CD4-positive, CD25-positive, alpha-beta regulatory T cell (primary cell): ENCODE measurements around the gene RFC2. TPM values are rescaled to one million over a fixed set of nuclear protein-coding genes. Genes with fewer than 3 reads are reported as not detected.
"Not testable (repeated sequence)": the region's sequence is repeated elsewhere in the genome, so short reads cannot be mapped to it uniquely, and the experiment has no call there.

Source experiments
- ATAC-seq, 2 donors: fragments of 150-1000 bp; cut with Tn5 transposase; one replicate each; pipeline ENCODE4 v1.10.0; 2021; ENCODE audit warnings: low read depth in 2 of 2, moderate number of reproducible peaks in 2 of 2, moderate library complexity in 1 of 2
- DNase-seq, 3 donors: peaks; one replicate each; pipeline versions ENCODE4 v3.0.0 to v3.0.0-alpha.2; 2012 to 2022; ENCODE audit warnings: mixed read lengths in 1 of 3
- H3K27ac ChIP-seq: one replicate; pipeline ENCODE4 v1.7.0; 2013; ENCODE audit warnings: mild to moderate bottlenecking, low read length; ENCODE audit not compliant: insufficient read depth, poor library complexity, severe bottlenecking
- H3K27me3 ChIP-seq: one replicate; pipeline ENCODE4 v1.7.0; 2013; ENCODE audit warnings: low read length; ENCODE audit not compliant: control insufficient read depth, insufficient read depth
- H3K36me3 ChIP-seq: one replicate; pipeline ENCODE4 v1.7.0; 2013; ENCODE audit warnings: mild to moderate bottlenecking, low read length, moderate library complexity; ENCODE audit not compliant: control insufficient read depth, insufficient read depth
- H3K4me1 ChIP-seq: 2 replicates; pipeline ENCODE4 v1.7.0; 2013; ENCODE audit warnings: mild to moderate bottlenecking, low read length; ENCODE audit not compliant: insufficient read depth, control insufficient read depth, poor library complexity, severe bottlenecking
- H3K4me3 ChIP-seq: one replicate; pipeline ENCODE4 v1.7.0; 2013; ENCODE audit warnings: low read depth, mild to moderate bottlenecking, low read length, moderate library complexity
- H3K9me3 ChIP-seq, 2 experiments: 1 replicate in 1 of 2; 2 replicates in 1 of 2; pipeline ENCODE4 v1.7.0; 2013; ENCODE audit warnings: low read length in 2 of 2, mild to moderate bottlenecking in 1 of 2, moderate library complexity in 1 of 2; ENCODE audit not compliant: control insufficient read depth in 2 of 2
- H3K27ac Mint-ChIP-seq, 3 donors: one replicate each; pipeline ENCODE4 v1.8.0; 2020 to 2022; ENCODE audit warnings: mild to moderate bottlenecking in 3 of 3, mixed read lengths in 3 of 3, moderate library complexity in 2 of 3
- H3K27me3 Mint-ChIP-seq: one replicate; pipeline ENCODE4 v1.8.0; 2022; ENCODE audit warnings: mild to moderate bottlenecking, mixed read lengths
- H3K36me3 Mint-ChIP-seq: one replicate; pipeline ENCODE4 v1.8.0; 2020; ENCODE audit warnings: mixed read lengths
- H3K4me1 Mint-ChIP-seq, 4 donors: one replicate each; pipeline ENCODE4 v1.8.0; 2020 to 2022; ENCODE audit warnings: mixed read lengths in 4 of 4, mild to moderate bottlenecking in 1 of 4
- H3K4me3 Mint-ChIP-seq, 4 donors: one replicate each; pipeline ENCODE4 v1.8.0; 2020 to 2022; ENCODE audit warnings: mild to moderate bottlenecking in 4 of 4, mixed read lengths in 4 of 4, moderate library complexity in 3 of 4
- H3K9me3 Mint-ChIP-seq, 7 donors: one replicate each; pipeline ENCODE4 v1.8.0; 2020 to 2022; ENCODE audit warnings: mixed read lengths in 7 of 7, mild to moderate bottlenecking in 3 of 7, moderate library complexity in 2 of 7
- polyA plus RNA-seq, 4 donors: library from polyadenylated mRNA; unstranded; fragments of 300-500 nt; fragmentation: Illumina TruSeq; gene quantifications; one replicate each; pipeline ENCODE4 v1.2.3, GENCODE V29; 2021
- total RNA-seq: library from RNA; stranded (reverse); gene quantifications from one replicate; pipeline ENCODE4 v1.2.3, GENCODE V29; 2022

Gene RFC2
- total and polyA plus RNA-seq, 5 donors from 2014 or later: 15.8 to 33.8 (median 26.7) TPM

DNA sequence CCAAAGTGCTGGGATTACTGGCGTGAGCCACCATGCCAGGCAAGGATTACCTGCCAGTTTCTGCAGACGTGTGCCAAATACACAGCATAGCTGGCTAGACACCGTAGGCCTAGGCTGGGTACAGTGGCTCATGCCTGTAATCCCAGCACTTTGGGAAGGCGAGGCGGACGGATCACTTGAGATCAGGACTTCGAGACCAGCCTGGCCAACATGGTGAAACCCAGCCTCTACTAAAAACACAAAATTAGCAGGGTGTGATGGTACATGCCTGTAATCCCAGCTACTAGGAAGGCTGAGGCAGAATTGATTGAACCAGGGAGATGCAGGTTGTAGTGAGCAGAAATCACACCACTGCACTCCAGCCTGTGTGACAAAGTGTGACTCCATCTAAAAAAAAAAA, 868 bp downstream of the RFC2 start:
- H3K4me1 ChIP-seq: peaks cover 24% of the 10 kb centered on the region
- no peaks in the 10 kb centered on the region for H3K27me3 ChIP-seq
- H3K27ac ChIP-seq: no peak overlapping the region
- Mint-ChIP-seq H3K36me3 (peaks cover 13% of the 10 kb centered on the region), H3K4me3 (peak overlapping the region; percentile 92 to 97 (median 96)), H3K27me3 (no peaks in the 10 kb centered on the region), H3K4me1 (peaks cover 0 to 43% (median 14%) of the 10 kb centered on the region in 4 donors), H3K27ac (peak overlapping the region in 2 of 3 donors; percentile 93 to 96), H3K9me3 (no peaks in the 10 kb centered on the region)
- peaks cover 27% of the 10 kb centered on the region for H3K36me3 ChIP-seq
- H3K9me3 ChIP-seq: no peaks in the 10 kb centered on the region
- ATAC-seq: no peak
- DNase-seq: no peak
- H3K4me3 ChIP-seq: peak overlapping the region; percentile 85

DNA sequence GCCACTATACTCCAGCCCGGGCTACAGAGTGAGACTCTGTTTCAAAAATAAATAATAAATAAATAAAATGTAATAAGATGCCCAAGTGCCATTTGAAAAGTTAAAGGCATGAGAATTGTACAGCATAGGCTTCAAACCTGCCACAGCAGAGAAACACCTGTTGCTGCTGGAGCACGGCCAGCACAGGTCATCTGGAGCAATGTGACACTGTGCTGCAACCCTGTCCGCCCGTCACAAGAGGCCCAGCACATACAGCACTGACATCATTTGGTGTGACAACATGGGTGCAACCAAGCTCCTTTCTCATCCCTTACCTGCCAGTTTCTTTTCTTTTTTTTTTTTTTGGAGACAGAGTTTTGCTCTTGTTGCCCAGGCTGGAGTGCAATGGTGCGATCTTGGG, 1.3 kb downstream of the RFC2 start:
- DNase-seq (no peak), ATAC-seq (no peak)
- H3K4me1 ChIP-seq: peaks cover 24% of the 10 kb centered on the region
- H3K27ac ChIP-seq: no peak overlapping the region
- Mint-ChIP-seq H3K27ac (peak overlapping the region in 1 of 3 donors; percentile 93), H3K4me1 (peaks cover 0 to 43% (median 14%) of the 10 kb centered on the region in 4 donors), H3K27me3 (no peaks in the 10 kb centered on the region), H3K4me3 (peak overlapping the region; percentile 68 to 97 (median 82)), H3K9me3 (no peaks in the 10 kb centered on the region), H3K36me3 (peaks cover 13% of the 10 kb centered on the region)
- no peaks in the 10 kb centered on the region for H3K9me3 ChIP-seq
- H3K36me3 ChIP-seq: peaks cover 31% of the 10 kb centered on the region
- no peaks in the 10 kb centered on the region for H3K27me3 ChIP-seq
- peak overlapping the region; percentile 85 for H3K4me3 ChIP-seq

DNA sequence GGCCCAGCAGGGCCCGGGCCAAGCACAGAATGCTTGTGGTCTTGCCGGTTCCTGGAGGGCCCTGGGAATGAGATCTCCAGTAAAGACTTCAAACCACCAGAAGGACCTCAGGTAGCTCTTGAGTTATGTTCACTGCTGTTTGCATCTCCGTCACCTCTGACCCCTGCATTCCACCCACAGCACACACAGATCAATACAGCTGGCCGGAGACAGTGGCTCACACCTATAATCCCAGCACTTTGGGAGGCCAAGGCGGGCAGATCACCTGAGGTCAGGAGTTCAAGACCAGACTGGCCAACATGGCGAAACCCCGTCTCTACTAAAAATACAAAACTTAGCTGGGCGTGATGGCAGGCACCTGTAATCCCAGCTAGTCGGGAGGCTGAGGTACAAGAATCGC, 5.1 kb downstream of the RFC2 start:
- not testable (repeated sequence) for H3K27me3 ChIP-seq

DNA sequence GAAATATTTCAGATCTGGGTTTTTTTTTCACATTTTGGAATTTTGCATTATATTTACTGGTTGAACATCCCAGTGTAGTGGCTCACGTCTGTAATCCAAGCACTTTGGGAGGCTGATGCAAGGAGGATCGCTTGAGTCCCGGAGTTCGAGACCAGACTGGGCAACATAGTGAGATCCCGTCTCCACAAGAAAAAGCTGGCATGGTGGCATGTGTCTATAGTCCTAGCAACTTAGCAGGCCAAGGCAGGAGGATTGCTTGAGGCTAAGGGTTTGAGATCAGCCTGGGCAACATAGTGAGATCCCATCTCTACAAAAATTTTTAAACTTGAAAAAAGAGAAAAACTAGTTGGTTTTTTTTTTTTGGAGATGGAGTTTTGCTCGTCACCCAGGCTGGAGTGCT, 6.0 kb downstream of the RFC2 start:
- Histone ChIP-seq H3K4me1 (peaks cover 7% of the 10 kb centered on the region), H3K4me3 (no peak overlapping the region), H3K27ac (no peak overlapping the region), H3K9me3 (no peaks in the 10 kb centered on the region), H3K27me3 (no peaks in the 10 kb centered on the region), H3K36me3 (peaks cover 56% of the 10 kb centered on the region)
- DNase-seq (no peak), ATAC-seq (no peak)
- Mint-ChIP-seq H3K27me3 (no peaks in the 10 kb centered on the region), H3K27ac (no peak overlapping the region), H3K9me3 (no peaks in the 10 kb centered on the region), H3K4me3 (peak overlapping the region in 1 of 4 donors; percentile 32), H3K4me1 (peaks cover 0 to 21% (median 8%) of the 10 kb centered on the region in 4 donors), H3K36me3 (peaks cover 17% of the 10 kb centered on the region)

More for the DNA sequence above, 5.1 kb downstream of the RFC2 start:
- not testable (repeated sequence) for ATAC-seq, H3K9me3 Mint-ChIP-seq, H3K27me3 Mint-ChIP-seq, H3K4me3 Mint-ChIP-seq, H3K27ac ChIP-seq, H3K9me3 ChIP-seq, H3K4me3 ChIP-seq, DNase-seq
- peaks cover 16% of the 10 kb centered on the region for H3K4me1 ChIP-seq
- peak overlapping the region in 1 of 3 donors; percentile 51 for H3K27ac Mint-ChIP-seq
- peaks cover 17% of the 10 kb centered on the region for H3K36me3 Mint-ChIP-seq
- H3K4me1 Mint-ChIP-seq: peaks cover 0 to 28% (median 10%) of the 10 kb centered on the region in 4 donors
- H3K36me3 ChIP-seq: peaks cover 53% of the 10 kb centered on the region

DNA sequence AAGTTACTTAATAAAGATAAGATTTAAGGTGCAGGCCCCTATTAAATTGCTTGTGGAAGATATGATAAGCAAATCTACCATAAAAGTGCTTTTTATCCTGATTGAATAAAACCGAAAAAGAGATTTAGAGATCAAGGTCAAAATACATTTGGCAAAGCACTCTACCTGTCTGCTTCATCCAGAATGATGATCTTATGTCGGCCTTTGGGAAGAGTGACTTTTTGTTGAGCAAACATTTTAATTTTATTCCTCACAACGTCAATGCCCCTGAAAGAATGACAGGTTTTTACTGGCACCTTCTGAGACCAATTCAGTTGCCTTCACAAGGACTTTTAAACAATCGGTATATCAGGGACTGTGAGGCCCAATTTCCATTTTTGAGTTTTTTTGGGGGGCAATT, 7.7 kb downstream of the RFC2 start:
- ATAC-seq: no peak

DNA sequence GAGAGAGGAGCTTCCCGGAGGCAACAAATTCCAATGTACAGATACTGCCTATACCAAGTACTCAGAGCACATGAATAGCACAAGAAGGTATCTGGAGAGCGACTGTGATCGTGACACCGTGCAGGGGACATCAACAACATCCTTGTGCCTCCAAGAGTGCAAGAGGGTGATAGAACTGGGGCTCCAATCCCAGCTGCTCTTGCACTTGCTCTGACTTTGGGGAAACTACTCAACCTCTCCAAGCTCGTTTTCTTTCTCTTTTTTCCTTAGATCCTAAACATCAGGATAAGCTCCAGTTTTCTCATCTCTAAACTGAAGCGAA, 12.1 kb downstream of the RFC2 start:
- Mint-ChIP-seq H3K4me3 (no peak overlapping the region), H3K27ac (no peak overlapping the region), H3K36me3 (peaks cover 25% of the 10 kb centered on the region), H3K9me3 (no peaks in the 10 kb centered on the region), H3K4me1 (peaks cover 0 to 2% (median 0%) of the 10 kb centered on the region in 4 donors), H3K27me3 (no peaks in the 10 kb centered on the region)
- Histone ChIP-seq H3K27me3 (no peaks in the 10 kb centered on the region), H3K4me1 (no peaks in the 10 kb centered on the region), H3K27ac (no peak overlapping the region), H3K9me3 (no peaks in the 10 kb centered on the region), H3K4me3 (no peak overlapping the region), H3K36me3 (peaks cover 58% of the 10 kb centered on the region)
- ATAC-seq (no peak), DNase-seq (no peak)

More for the DNA sequence above, 7.7 kb downstream of the RFC2 start:
- H3K27me3 Mint-ChIP-seq: no peaks in the 10 kb centered on the region
- Histone ChIP-seq H3K9me3 (no peaks in the 10 kb centered on the region), H3K27me3 (no peaks in the 10 kb centered on the region), H3K36me3 (peaks cover 68% of the 10 kb centered on the region), H3K4me1 (no peaks in the 10 kb centered on the region), H3K27ac (no peak overlapping the region), H3K4me3 (no peak overlapping the region)
- H3K4me3 Mint-ChIP-seq: no peak overlapping the region
- DNase-seq: no peak
- H3K27ac Mint-ChIP-seq: no peak overlapping the region
- peaks cover 0 to 13% (median 2%) of the 10 kb centered on the region in 4 donors for H3K4me1 Mint-ChIP-seq
- H3K9me3 Mint-ChIP-seq: no peaks in the 10 kb centered on the region
- peaks cover 21% of the 10 kb centered on the region for H3K36me3 Mint-ChIP-seq

DNA sequence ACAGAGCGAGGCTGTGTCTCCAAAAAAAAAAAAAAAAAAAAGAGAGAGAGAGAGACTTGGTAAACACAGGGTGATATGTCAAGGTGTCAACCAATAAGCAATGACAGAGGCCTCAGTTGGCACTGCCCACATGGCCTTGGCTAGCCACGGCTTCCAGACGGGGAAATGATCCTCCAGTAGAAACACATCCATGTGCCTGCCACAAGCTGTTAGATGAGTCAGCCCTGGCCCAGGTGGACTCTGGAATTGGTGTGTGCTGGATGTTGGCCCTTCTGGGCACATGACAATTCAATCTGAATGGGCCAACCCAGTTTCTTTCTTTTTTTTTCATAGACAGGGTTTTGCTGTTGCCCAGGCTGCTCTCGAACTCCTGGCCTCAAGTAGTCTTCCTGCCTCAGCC, 13.7 kb downstream of the RFC2 start:
- no peaks in the 10 kb centered on the region for H3K9me3 Mint-ChIP-seq
- DNase-seq (no peak), ATAC-seq (no peak)
- H3K4me1 ChIP-seq: no peaks in the 10 kb centered on the region
- H3K36me3 ChIP-seq: peaks cover 62% of the 10 kb centered on the region
- no peaks in the 10 kb centered on the region for H3K27me3 Mint-ChIP-seq
- H3K4me1 Mint-ChIP-seq: peaks cover 0 to 2% (median 0%) of the 10 kb centered on the region in 4 donors
- no peak overlapping the region for H3K27ac Mint-ChIP-seq
- H3K4me3 Mint-ChIP-seq: no peak overlapping the region
- peaks cover 26% of the 10 kb centered on the region for H3K36me3 Mint-ChIP-seq
- no peak overlapping the region for H3K27ac ChIP-seq
- no peaks in the 10 kb centered on the region for H3K27me3 ChIP-seq
- no peaks in the 10 kb centered on the region for H3K9me3 ChIP-seq
- no peak overlapping the region for H3K4me3 ChIP-seq

DNA sequence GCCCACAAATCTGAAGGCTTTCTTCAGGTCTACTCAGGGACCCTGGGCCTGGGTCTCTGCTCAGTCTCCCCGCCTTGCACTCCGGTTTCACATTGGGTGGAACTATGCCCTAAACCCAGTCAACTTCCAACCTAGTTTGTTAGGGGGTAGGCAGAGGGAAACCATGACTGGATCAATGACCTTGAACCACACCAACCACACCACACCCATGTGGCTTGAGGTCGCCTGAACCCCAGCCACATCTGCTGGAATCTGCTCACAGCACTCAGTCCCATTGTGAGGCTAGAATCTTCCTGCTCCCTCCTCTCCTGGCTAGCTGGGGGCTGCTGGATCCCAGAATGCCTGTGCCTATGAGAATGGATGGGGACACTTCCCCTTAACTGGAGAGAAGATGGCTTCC, 17.9 kb downstream of the RFC2 start:
- no peaks in the 10 kb centered on the region for H3K27me3 ChIP-seq
- H3K4me3 Mint-ChIP-seq: no peak overlapping the region
- H3K4me1 ChIP-seq: no peaks in the 10 kb centered on the region
- no peak for DNase-seq
- H3K4me1 Mint-ChIP-seq: no peaks in the 10 kb centered on the region
- H3K36me3 Mint-ChIP-seq: peaks cover 30% of the 10 kb centered on the region
- peaks cover 66% of the 10 kb centered on the region for H3K36me3 ChIP-seq
- H3K9me3 ChIP-seq: no peaks in the 10 kb centered on the region
- H3K9me3 Mint-ChIP-seq: no peaks in the 10 kb centered on the region
- no peak overlapping the region for H3K27ac ChIP-seq
- no peak for ATAC-seq
- H3K27ac Mint-ChIP-seq: no peak overlapping the region
- H3K27me3 Mint-ChIP-seq: no peaks in the 10 kb centered on the region
- H3K4me3 ChIP-seq: no peak overlapping the region
